ENCODE data around the gene GALE. TPM values are rescaled to one million over a fixed set of nuclear protein-coding genes. Genes with fewer than 3 reads are reported as not detected.

The GALE gene
- total RNA-seq, 1 experiment from 2014 or later = 114 TPM

- Histone ChIP-seq H3K27ac (ENCODE audit: low read length) (peak overlapping the region; percentile 94), H3K27me3 (ENCODE audit: control insufficient read depth, insufficient read depth, low read length) (no peaks in the 10 kb centered on the region), H3K9me3 (ENCODE audit: control insufficient read depth, insufficient read depth, low read depth, low read length) (no peaks in the 10 kb centered on the region), H3K4me3 (ENCODE audit: low read depth in 2 of 2, low read length in 2 of 2) (peak overlapping the region; percentile 86 to 89), H3K36me3 (ENCODE audit: control insufficient read depth, insufficient read depth, low read length) (peaks cover 8% of the 10 kb centered on the region; the same call in 1 of the 2 replicates), H3K4me1 (ENCODE audit: control insufficient read depth, insufficient read depth, low read length) (peaks cover 40% of the 10 kb centered on the region)
- DNase-seq (ENCODE audit: low read depth, low spot score) (peak; percentile 87), ATAC-seq (peak; percentile 56)
- no TSS peak for BruUV-seq (replicated peaks)
- in situ Hi-C loops (cut with HindIII; ENCODE audit: low pct_unique_long_range_greater_than_20kb, low sequenced_read_pairs) (no loop called here), intact Hi-C loops (cut with micrococcal nuclease; ENCODE audit: unreplicated experiment) (no loop called here)
- TF ChIP-seq REST (IDR thresholded peaks at IDR 0.05; ENCODE audit: insufficient read depth in 1 of 2, low read depth in 2 of 2, low read length in 1 of 2) (peak in 1 of 2 experiments; percentile 12; a peak in 1 of 4 replicates), POLR2AphosphoS5 (IDR thresholded peaks at IDR 0.05; ENCODE audit: low read depth, low read length) (peak; percentile 84), SIN3A (IDR thresholded peaks at IDR 0.05; ENCODE audit: borderline replicate concordance, insufficient read depth, low read depth, low read length) (no peak)
- CTCF ChIA-PET = interaction anchor here (0.6 to 2.4 kb wide), 5 partner anchors 8 to 55 kb away, joined by 3 to 13 read pairs (median 4); partner anchors contain the start of gene PITHD1
- POLR2A ChIA-PET = interaction anchor here (0.7 to 1.0 kb wide), 2 partner anchors 8 to 491 kb away, joined by 4 to 8 read pairs; no protein-coding TSS in a partner anchor
These were observed 769 bp downstream of the GALE start for GRCh38 chr1:23799570-23800399.

- ChIA-PET POLR2A (no interaction called here), CTCF (interaction anchor here (0.6 to 2.4 kb wide), 6 partner anchors 8 to 56 kb away, joined by 3 to 13 read pairs (median 4); partner anchors contain the start of gene PITHD1)
- Histone ChIP-seq H3K9me3 (ENCODE audit: control insufficient read depth, insufficient read depth, low read depth, low read length) (no peaks in the 10 kb centered on the region), H3K4me1 (ENCODE audit: control insufficient read depth, insufficient read depth, low read length) (peaks cover 46% of the 10 kb centered on the region), H3K27ac (ENCODE audit: low read length) (peak overlapping the region; percentile 94), H3K36me3 (ENCODE audit: control insufficient read depth, insufficient read depth, low read length) (peaks cover 8% of the 10 kb centered on the region; the same call in 1 of the 2 replicates), H3K27me3 (ENCODE audit: control insufficient read depth, insufficient read depth, low read length) (no peaks in the 10 kb centered on the region), H3K4me3 (ENCODE audit: low read depth in 2 of 2, low read length in 2 of 2) (peak overlapping the region; percentile 86 to 89)
- no TSS peak for BruUV-seq (replicated peaks)
- in situ Hi-C loops (cut with HindIII; ENCODE audit: low pct_unique_long_range_greater_than_20kb, low sequenced_read_pairs) = no loop called here
- DNase-seq (ENCODE audit: low read depth, low spot score) (no peak), ATAC-seq (no peak)
- TF ChIP-seq REST (IDR thresholded peaks at IDR 0.05; ENCODE audit: insufficient read depth in 1 of 2, low read depth in 2 of 2, low read length in 1 of 2) = no peak
- TF ChIP-seq TCF7L2 (IDR thresholded peaks at IDR 0.05; ENCODE audit: low read depth, low read length) = no peak
- intact Hi-C loops (cut with micrococcal nuclease; ENCODE audit: unreplicated experiment) = no loop called here
These were observed 1.3 kb downstream of the GALE start for GRCh38 chr1:23799255-23799569.
